Fibroblast of lung (primary cell): Measurements from ENCODE around the gene EPS15.

ENCODE experiments used
- CTCF ChIP-seq, 2 donors: IDR thresholded peaks in 1 of 2; conservative IDR thresholded peaks in 1 of 2; 1 replicate in 1 of 2; 2 replicates in 1 of 2; pipeline ENCODE4 v1.5.1; 2011 to 2012; ENCODE audit warnings: low read length in 2 of 2, control low read depth in 1 of 2, inconsistent platforms in 1 of 2, low read depth in 1 of 2, mild to moderate bottlenecking in 1 of 2
- EZH2 ChIP-seq: IDR thresholded peaks from 2 replicates; pipeline ENCODE4 v1.5.1; 2012; ENCODE audit warnings: low read length, control low read depth, mild to moderate bottlenecking; ENCODE audit errors: missing control alignments

GRCh38 chr1:51324251-51325010 lies 194.6 kb downstream of the EPS15 start:
- TF ChIP-seq CTCF (conservative IDR thresholded peaks at IDR 0.05 in 1 of 2, IDR thresholded peaks at IDR 0.05 in 1 of 2; ENCODE audit: low read depth in 1 of 2, low read length in 2 of 2) (no peak), EZH2 (no peak)
